PC-9 (cell line): ENCODE measurements around the gene GRN. TPM values are rescaled to one million over a fixed set of nuclear protein-coding genes. Genes with fewer than 3 reads are reported as not detected.

Experiments used
- BruUV-seq: library from RNA; stranded (reverse); fragments of 400-500 nt; replicated peaks from 2 replicates; lab custom pipeline; 2021; lab: Mats Ljungman, UMichigan
- CTCF ChIA-PET: fragments of 300-600 bp; sonication (Branson Sonifier 250); formaldehyde crosslinking; loops from one replicate; lab custom pipeline; 2022; ENCODE audit warnings: antibody characterized with exemption; lab: Charles Lee
- POLR2A ChIA-PET: fragments of 300-600 bp; sonication (Branson Sonifier 250); formaldehyde crosslinking; loops from one replicate; lab custom pipeline; 2022; ENCODE audit warnings: antibody characterized with exemption; ENCODE audit not compliant: unreplicated experiment; lab: Charles Lee
- DNase-seq, 2 experiments: peaks; one replicate each; pipeline versions ENCODE4 v3.0.0 to v3.0.0-alpha.2; 2015 to 2022; ENCODE audit warnings: mixed read lengths in 1 of 2
- H2AFZ ChIP-seq: fragments of 200-600 bp; sonication (generic); 2 replicates; pipeline ENCODE4 v1.8.1; 2017; ENCODE audit warnings: antibody characterized with exemption
- H3F3A ChIP-seq: fragments of 200-600 bp; sonication (generic); 2 replicates; pipeline ENCODE4 v1.8.1; 2017; ENCODE audit warnings: antibody characterized with exemption, mild to moderate bottlenecking, low read depth; ENCODE audit not compliant: insufficient read depth
- H3K27ac ChIP-seq: fragments of 200-600 bp; sonication (generic); 2 replicates; pipeline ENCODE4 v1.6.1; 2016; ENCODE audit warnings: mixed run types
- H3K27me3 ChIP-seq: fragments of 200-600 bp; sonication (generic); 2 replicates; pipeline ENCODE4 v1.6.1; 2016; ENCODE audit warnings: low read depth, mixed run types; ENCODE audit not compliant: insufficient read depth
- H3K36me3 ChIP-seq: fragments of 200-600 bp; sonication (generic); 2 replicates; pipeline ENCODE4 v1.6.1; 2016; ENCODE audit warnings: low read depth, mixed run types
- H3K4me1 ChIP-seq: fragments of 200-600 bp; sonication (generic); replicated peaks from 2 replicates; pipeline ENCODE4 v1.6.1; 2016; ENCODE audit warnings: mixed run types; ENCODE audit not compliant: insufficient read depth
- H3K4me2 ChIP-seq: fragments of 200-600 bp; sonication (generic); 2 replicates; pipeline ENCODE4 v1.6.1; 2017; ENCODE audit warnings: mixed run types
- H3K4me3 ChIP-seq: fragments of 200-600 bp; sonication (generic); 2 replicates; pipeline ENCODE4 v1.6.1; 2016; ENCODE audit warnings: mixed run types
- H3K79me2 ChIP-seq: fragments of 200-600 bp; sonication (generic); 2 replicates; pipeline ENCODE4 v1.6.1; 2017; ENCODE audit warnings: low read depth, mixed run types
- H3K9me2 ChIP-seq: fragments of 200-600 bp; sonication (generic); 2 replicates; pipeline ENCODE4 v1.8.1; 2017; ENCODE audit warnings: mild to moderate bottlenecking; ENCODE audit not compliant: insufficient read depth
- H3K9me3 ChIP-seq: fragments of 200-600 bp; sonication (generic); 2 replicates; pipeline ENCODE4 v1.8.1; 2016; ENCODE audit warnings: low read depth; ENCODE audit not compliant: insufficient read depth
- H4K20me1 ChIP-seq: fragments of 200-600 bp; sonication (generic); 2 replicates; pipeline ENCODE4 v1.8.1; 2017; ENCODE audit not compliant: insufficient read depth
- EZH2 ChIP-seq: fragments of 200-600 bp; sonication (generic); IDR thresholded peaks from 2 replicates; pipeline ENCODE4 v1.8.0; 2017; ENCODE audit warnings: antibody characterized with exemption, low read depth
- intact Hi-C: fragments of 100-400 bp; cut with micrococcal nuclease; formaldehyde crosslinking; loops from one replicate; pipeline ENCODE4 v1.10.0; 2022; ENCODE audit not compliant: unreplicated experiment
- total RNA-seq: library from RNA; stranded (reverse); gene quantifications from 2 replicates; pipeline ENCODE4 v1.2.3, GENCODE V29; 2021
- TF ChIP-seq, protein P1 (sequence below): fragments of 200-600 bp; sonication (generic); conservative IDR thresholded peaks from 2 replicates; pipeline ENCODE4 v1.6.1; 2017; ENCODE audit warnings: mixed run types, antibody characterized with exemption, mild to moderate bottlenecking, moderate library complexity

The GRN gene
- total RNA-seq, 1 experiment from 2014 or later, result 226 TPM

DNA sequence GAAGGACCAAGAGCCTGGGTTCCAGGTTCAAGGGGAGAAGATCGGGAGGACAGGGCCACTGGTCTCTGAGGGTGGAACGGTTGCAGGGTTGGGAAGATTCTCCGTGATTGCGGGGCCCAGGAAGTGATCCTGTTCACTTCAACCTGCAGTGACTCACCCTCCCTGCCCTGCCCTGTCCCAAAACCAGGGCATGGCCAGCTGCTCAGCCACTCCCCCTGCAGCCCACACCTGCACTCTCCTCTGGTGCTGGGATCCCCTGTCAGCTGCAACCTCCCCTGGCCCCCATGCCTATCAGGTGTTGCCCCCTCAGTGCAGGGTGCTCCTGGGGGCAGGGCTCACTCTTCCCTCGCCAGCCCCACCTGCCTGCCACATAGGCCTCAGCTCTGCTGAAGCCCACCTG is 35.6 kb upstream of the GRN start:
- H3K9me3 ChIP-seq, result no peaks in the 10 kb centered on the region
- CTCF ChIA-PET, result no interaction called here
- peak overlapping the region; percentile 75; the same call in 1 of the 2 replicates for H3K4me2 ChIP-seq
- H3K4me1 ChIP-seq, result peaks cover 7% of the 10 kb centered on the region
- no peak for DNase-seq
- BruUV-seq, result no TSS peak
- no peaks in the 10 kb centered on the region for H3K9me2 ChIP-seq
- no peak overlapping the region for H3K4me3 ChIP-seq
- no peak overlapping the region for H3K27ac ChIP-seq
- peaks cover 28% of the 10 kb centered on the region for H3K27me3 ChIP-seq
- no peak for TF ChIP-seq EZH2
- TF ChIP-seq, protein P1, sequence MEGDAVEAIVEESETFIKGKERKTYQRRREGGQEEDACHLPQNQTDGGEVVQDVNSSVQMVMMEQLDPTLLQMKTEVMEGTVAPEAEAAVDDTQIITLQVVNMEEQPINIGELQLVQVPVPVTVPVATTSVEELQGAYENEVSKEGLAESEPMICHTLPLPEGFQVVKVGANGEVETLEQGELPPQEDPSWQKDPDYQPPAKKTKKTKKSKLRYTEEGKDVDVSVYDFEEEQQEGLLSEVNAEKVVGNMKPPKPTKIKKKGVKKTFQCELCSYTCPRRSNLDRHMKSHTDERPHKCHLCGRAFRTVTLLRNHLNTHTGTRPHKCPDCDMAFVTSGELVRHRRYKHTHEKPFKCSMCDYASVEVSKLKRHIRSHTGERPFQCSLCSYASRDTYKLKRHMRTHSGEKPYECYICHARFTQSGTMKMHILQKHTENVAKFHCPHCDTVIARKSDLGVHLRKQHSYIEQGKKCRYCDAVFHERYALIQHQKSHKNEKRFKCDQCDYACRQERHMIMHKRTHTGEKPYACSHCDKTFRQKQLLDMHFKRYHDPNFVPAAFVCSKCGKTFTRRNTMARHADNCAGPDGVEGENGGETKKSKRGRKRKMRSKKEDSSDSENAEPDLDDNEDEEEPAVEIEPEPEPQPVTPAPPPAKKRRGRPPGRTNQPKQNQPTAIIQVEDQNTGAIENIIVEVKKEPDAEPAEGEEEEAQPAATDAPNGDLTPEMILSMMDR, result peak; percentile 39; the same call in 1 of the 2 replicates
- POLR2A ChIA-PET, result no interaction called here
- intact Hi-C loops, result loop anchor here (5.0 kb wide), 1 partner anchor 87 kb away; no protein-coding TSS in a partner anchor
- H4K20me1 ChIP-seq, result peaks cover 4% of the 10 kb centered on the region; the same call in 1 of the 2 replicates
- H3F3A ChIP-seq, result peaks cover 18% of the 10 kb centered on the region; the same call in 1 of the 2 replicates
- no peak overlapping the region for H2AFZ ChIP-seq
- no peaks in the 10 kb centered on the region for H3K36me3 ChIP-seq
- H3K79me2 ChIP-seq, result no peaks in the 10 kb centered on the region

GRCh38 chr17:44310188-44310587 is 34.9 kb upstream of the GRN start:
- no TSS peak for BruUV-seq
- CTCF ChIA-PET, result interaction anchor here (0.6 kb wide), 1 partner anchor 8 kb away, joined by 3 read pairs; no protein-coding TSS in a partner anchor

GRCh38 chr17:44310609-44311376 is 34.3 kb upstream of the GRN start:
- ChIA-PET CTCF (interaction anchor here (0.6 kb wide), 1 partner anchor 7 kb away, joined by 3 read pairs; no protein-coding TSS in a partner anchor), POLR2A (no interaction called here)
- peaks cover 4% of the 10 kb centered on the region; the same call in 1 of the 2 replicates for H4K20me1 ChIP-seq
- no peak for DNase-seq
- H3K36me3 ChIP-seq, result no peaks in the 10 kb centered on the region
- no peak overlapping the region for H3K4me2 ChIP-seq
- intact Hi-C loops, result no loop called here
- no TSS peak for BruUV-seq
- H3K79me2 ChIP-seq, result no peaks in the 10 kb centered on the region
- peaks cover 7% of the 10 kb centered on the region for H3K4me1 ChIP-seq
- H3K9me2 ChIP-seq, result no peaks in the 10 kb centered on the region
- TF ChIP-seq, protein P1, result no peak
- no peak for TF ChIP-seq EZH2
- H3K4me3 ChIP-seq, result no peak overlapping the region
- H3F3A ChIP-seq, result peaks cover 18% of the 10 kb centered on the region; the same call in 1 of the 2 replicates
- H2AFZ ChIP-seq, result no peak overlapping the region
- H3K27ac ChIP-seq, result no peak overlapping the region
- H3K9me3 ChIP-seq, result no peaks in the 10 kb centered on the region
- peaks cover 20% of the 10 kb centered on the region for H3K27me3 ChIP-seq

More at GRCh38 chr17:44310188-44310587, 34.9 kb upstream of the GRN start:
- Histone ChIP-seq H3K4me1 (peaks cover 7% of the 10 kb centered on the region), H3K27me3 (peaks cover 25% of the 10 kb centered on the region), H3F3A (peaks cover 18% of the 10 kb centered on the region; the same call in 1 of the 2 replicates), H3K4me3 (no peak overlapping the region), H3K36me3 (no peaks in the 10 kb centered on the region), H3K4me2 (no peak overlapping the region), H2AFZ (no peak overlapping the region), H4K20me1 (peaks cover 4% of the 10 kb centered on the region; the same call in 1 of the 2 replicates), H3K79me2 (no peaks in the 10 kb centered on the region), H3K9me3 (no peaks in the 10 kb centered on the region), H3K9me2 (no peaks in the 10 kb centered on the region), H3K27ac (no peak overlapping the region)
- intact Hi-C loops, result no loop called here
- no peak for DNase-seq
- POLR2A ChIA-PET, result no interaction called here
- TF ChIP-seq, protein P1, result no peak
- no peak for TF ChIP-seq EZH2
